MM.1S (cell line): ENCODE measurements around the gene MAT2A.
A peak's percentile ranks its signal among the peaks of the same experiment; 100 is the strongest.

Experiments
- DNase-seq: peaks from one replicate; pipeline ENCODE4 v3.0.0-alpha.2; 2015
- H2AFZ ChIP-seq: fragments of 300-600 bp; sonication (generic); 2 replicates; pipeline ENCODE4 v1.6.0; 2016; ENCODE audit warnings: antibody characterized with exemption, low read length
- H3F3A ChIP-seq: fragments of 300-600 bp; sonication (generic); 2 replicates; pipeline ENCODE4 v1.6.1; 2016; ENCODE audit warnings: mild to moderate bottlenecking, antibody characterized with exemption, low read length, moderate library complexity, mixed read lengths; ENCODE audit not compliant: insufficient read depth
- H3K27ac ChIP-seq: fragments of 300-600 bp; sonication (generic); 2 replicates; pipeline ENCODE4 v1.5.1; 2016; ENCODE audit warnings: mild to moderate bottlenecking, low read length
- H3K27me3 ChIP-seq: fragments of 300-600 bp; sonication (generic); replicated peaks from 2 replicates; pipeline ENCODE4 v1.6.0; 2016; ENCODE audit warnings: low read length; ENCODE audit not compliant: insufficient read depth
- H3K36me3 ChIP-seq: fragments of 300-600 bp; sonication (generic); replicated peaks from 2 replicates; pipeline ENCODE4 v1.6.1; 2016; ENCODE audit warnings: mild to moderate bottlenecking, low read length, mixed read lengths; ENCODE audit not compliant: insufficient read depth
- H3K4me1 ChIP-seq: fragments of 300-600 bp; sonication (generic); 2 replicates; pipeline ENCODE4 v1.6.1; 2016; ENCODE audit warnings: low read length, mixed read lengths
- H3K4me2 ChIP-seq: fragments of 300-600 bp; sonication (generic); 2 replicates; pipeline ENCODE4 v1.6.0; 2016; ENCODE audit warnings: low read depth, low read length
- H3K4me3 ChIP-seq: fragments of 300-600 bp; sonication (generic); 2 replicates; pipeline ENCODE4 v1.5.1; 2016; ENCODE audit warnings: low read length, mixed read lengths
- H3K79me2 ChIP-seq: fragments of 300-600 bp; sonication (generic); 2 replicates; pipeline ENCODE4 v1.6.1; 2016; ENCODE audit warnings: mixed run types, low read length, mixed read lengths
- H3K9ac ChIP-seq: fragments of 300-600 bp; sonication (generic); 2 replicates; pipeline ENCODE4 v1.6.1; 2016; ENCODE audit warnings: low read length, mixed read lengths
- H3K9me2 ChIP-seq: fragments of 300-600 bp; sonication (generic); replicated peaks from 2 replicates; pipeline ENCODE4 v1.6.1; 2016; ENCODE audit warnings: mild to moderate bottlenecking, low read length, mixed read lengths; ENCODE audit not compliant: insufficient read depth
- H3K9me3 ChIP-seq: fragments of 300-600 bp; sonication (generic); replicated peaks from 2 replicates; pipeline ENCODE4 v1.6.1; 2016; ENCODE audit warnings: mild to moderate bottlenecking, low read length, mixed read lengths; ENCODE audit not compliant: insufficient read depth
- H4K20me1 ChIP-seq: fragments of 300-600 bp; sonication (generic); 2 replicates; pipeline ENCODE4 v1.6.1; 2016; ENCODE audit warnings: mild to moderate bottlenecking, low read length, moderate library complexity, mixed read lengths; ENCODE audit not compliant: insufficient read depth
- CTCF ChIP-seq: fragments of 300-600 bp; sonication (generic); IDR thresholded peaks from 2 replicates; pipeline ENCODE4 v1.5.1; 2016; ENCODE audit warnings: antibody characterized with exemption, low read length, mixed read lengths
- EZH2 ChIP-seq: fragments of 300-600 bp; sonication (generic); optimal IDR thresholded peaks from 2 replicates; pipeline ENCODE3; 2017; ENCODE audit warnings: low read depth, mild to moderate bottlenecking, antibody characterized with exemption, low read length, mixed read lengths
- EZH2phosphoT487 ChIP-seq: fragments of 300-600 bp; sonication (generic); IDR thresholded peaks from 2 replicates; pipeline ENCODE4 v1.6.1; 2018; ENCODE audit warnings: antibody characterized with exemption, low read length

Gene MAT2A

GRCh38 chr2:85551698-85552678 lies 13.0 kb downstream of the MAT2A start:
- Histone ChIP-seq H3K9me2 (no peaks in the 10 kb centered on the region), H3K4me1 (no peaks in the 10 kb centered on the region), H3K9ac (no peak overlapping the region), H3K4me2 (no peak overlapping the region), H4K20me1 (no peaks in the 10 kb centered on the region), H3K4me3 (no peak overlapping the region), H3K36me3 (no peaks in the 10 kb centered on the region), H3K27ac (no peak overlapping the region), H3K27me3 (no peaks in the 10 kb centered on the region), H3F3A (peaks cover 16% of the 10 kb centered on the region), H3K79me2 (no peaks in the 10 kb centered on the region), H3K9me3 (no peaks in the 10 kb centered on the region), H2AFZ (no peak overlapping the region)
- TF ChIP-seq CTCF, result peak; percentile 95
- no peak for TF ChIP-seq EZH2phosphoT487
- DNase-seq, result peak; percentile 83

- H3K9me3 ChIP-seq, result no peaks in the 10 kb centered on the region
- no peak overlapping the region for H3K9ac ChIP-seq
- H3K4me3 ChIP-seq, result no peak overlapping the region
- peaks cover 4% of the 10 kb centered on the region; the same call in 1 of the 2 replicates for H3F3A ChIP-seq
- H3K79me2 ChIP-seq, result peaks cover 5% of the 10 kb centered on the region; the same call in 1 of the 2 replicates
- no peaks in the 10 kb centered on the region for H3K4me1 ChIP-seq
- no peaks in the 10 kb centered on the region for H3K27me3 ChIP-seq
- no peak for TF ChIP-seq EZH2
- TF ChIP-seq EZH2phosphoT487, result no peak
- no peak for TF ChIP-seq CTCF
- 0 out of 2 replicates have a peak, but pooled peaks cover under 1% of the 10 kb centered on the region for H3K36me3 ChIP-seq
- H3K27ac ChIP-seq, result no peak overlapping the region
- H3K4me2 ChIP-seq, result no peak overlapping the region
- H3K9me2 ChIP-seq, result no peaks in the 10 kb centered on the region
- H2AFZ ChIP-seq, result no peak overlapping the region
- no peaks in the 10 kb centered on the region for H4K20me1 ChIP-seq
- no peak for DNase-seq
These were observed 14.2 kb downstream of the MAT2A start for GRCh38 chr2:85553184-85553583.

- no peaks in the 10 kb centered on the region for H3K9me2 ChIP-seq
- no peak overlapping the region for H3K4me2 ChIP-seq
- DNase-seq, result no peak
- no peaks in the 10 kb centered on the region for H3K27me3 ChIP-seq
- peaks cover 19% of the 10 kb centered on the region for H3K79me2 ChIP-seq
- H2AFZ ChIP-seq, result no peak overlapping the region
- no peak for TF ChIP-seq EZH2phosphoT487
- TF ChIP-seq EZH2, result no peak
- TF ChIP-seq CTCF, result no peak
- no peak overlapping the region for H3K27ac ChIP-seq
- no peak overlapping the region for H3K9ac ChIP-seq
- H4K20me1 ChIP-seq, result no peaks in the 10 kb centered on the region
- no peaks in the 10 kb centered on the region for H3K9me3 ChIP-seq
- 0 out of 2 replicates have a peak, but pooled peaks cover 3% of the 10 kb centered on the region for H3K36me3 ChIP-seq
- no peaks in the 10 kb centered on the region for H3K4me1 ChIP-seq
- H3K4me3 ChIP-seq, result no peak overlapping the region
- H3F3A ChIP-seq, result no peaks in the 10 kb centered on the region
These were observed 16.1 kb downstream of the MAT2A start for GRCh38 chr2:85554980-85555612.
